WTC11 (cell line): ENCODE measurements around the gene ABCA3. TPM values are rescaled to one million over a fixed set of nuclear protein-coding genes. Genes with fewer than 3 reads are reported as not detected.
A peak's percentile ranks its signal among the peaks of the same experiment; 100 is the strongest.

Experiments
- ATAC-seq: fragments of 200-7000 bp; cut with Tn5 transposase; 2 replicates; pipeline ENCODE4 v1.10.0; 2021; ENCODE audit warnings: mild to moderate bottlenecking, moderate library complexity
- Bru-seq: library from RNA; stranded (reverse); fragments of 400-500 nt; gene quantifications from one replicate; lab custom pipeline; 2021; lab: Mats Ljungman, UMichigan
- CTCF ChIA-PET: fragments of 300-600 bp; sonication (Branson Sonifier 250); formaldehyde crosslinking; loops from one replicate; lab custom pipeline; 2021; ENCODE audit warnings: antibody characterized with exemption; lab: Charles Lee
- POLR2A ChIA-PET: fragments of 350-600 bp; sonication (Branson Sonifier 250); formaldehyde crosslinking; loops from one replicate; lab custom pipeline; 2021; ENCODE audit warnings: antibody characterized with exemption; lab: Charles Lee
- DNase-seq: peaks from one replicate; pipeline ENCODE4 v3.0.0; 2021; ENCODE audit warnings: low spot score
- H3K27ac Mint-ChIP-seq: 2 replicates; pipeline ENCODE4 v1.8.0; 2021; ENCODE audit warnings: mixed read lengths
- H3K27me3 Mint-ChIP-seq: 2 replicates; pipeline ENCODE4 v1.8.0; 2021; ENCODE audit warnings: low read depth, mild to moderate bottlenecking, moderate library complexity, mixed read lengths
- H3K36me3 Mint-ChIP-seq: 2 replicates; pipeline ENCODE4 v1.8.0; 2021; ENCODE audit warnings: mixed read lengths
- H3K4me1 Mint-ChIP-seq: 2 replicates; pipeline ENCODE4 v1.8.0; 2022; ENCODE audit warnings: mixed read lengths
- H3K4me3 Mint-ChIP-seq: 2 replicates; pipeline ENCODE4 v1.8.0; 2021; ENCODE audit warnings: mild to moderate bottlenecking, moderate library complexity, mixed read lengths
- H3K9me3 Mint-ChIP-seq: 2 replicates; pipeline ENCODE4 v1.8.0; 2021; ENCODE audit warnings: mixed read lengths
- ARID4B ChIP-seq: sonication (generic); formaldehyde crosslinking; IDR thresholded peaks from 2 replicates; pipeline ENCODE4 v1.8.0; 2023; ENCODE audit warnings: missing genetic modification reagents, mild to moderate bottlenecking, borderline replicate concordance
- ATF6 ChIP-seq: sonication (generic); formaldehyde crosslinking; IDR thresholded peaks from 2 replicates; pipeline ENCODE4 v1.8.1; 2023; ENCODE audit warnings: mild to moderate bottlenecking, missing genetic modification reagents
- ELF4 ChIP-seq: sonication (generic); formaldehyde crosslinking; IDR thresholded peaks from 2 replicates; pipeline ENCODE4 v1.8.1; 2022; ENCODE audit warnings: low read depth, mild to moderate bottlenecking, moderate library complexity, missing genetic modification reagents
- ERG ChIP-seq: fragments of 250-450 bp; sonication (Bioruptor Pico); IDR thresholded peaks from 2 replicates; pipeline ENCODE4 v1.8.0; 2021; ENCODE audit warnings: mild to moderate bottlenecking
- ESRRA ChIP-seq: sonication (generic); formaldehyde crosslinking; IDR thresholded peaks from 2 replicates; pipeline ENCODE4 v1.8.1; 2022; ENCODE audit warnings: mild to moderate bottlenecking, missing genetic modification reagents, borderline replicate concordance
- ETV6 ChIP-seq: sonication (generic); formaldehyde crosslinking; IDR thresholded peaks from 2 replicates; pipeline ENCODE4 v1.8.1; 2022; ENCODE audit warnings: mild to moderate bottlenecking, missing genetic modification reagents
- FOXP1 ChIP-seq: sonication (generic); formaldehyde crosslinking; IDR thresholded peaks from 2 replicates; pipeline ENCODE4 v1.8.0; 2022; ENCODE audit warnings: missing genetic modification reagents, mild to moderate bottlenecking, moderate library complexity, borderline replicate concordance
- GABPB1 ChIP-seq: sonication (generic); formaldehyde crosslinking; IDR thresholded peaks from 2 replicates; pipeline ENCODE4 v1.8.1; 2023; ENCODE audit warnings: mild to moderate bottlenecking, missing genetic modification reagents
- GTF2I ChIP-seq: fragments of 250-450 bp; sonication (Bioruptor Pico); conservative IDR thresholded peaks from 2 replicates; pipeline ENCODE4 v1.4.0; 2021; ENCODE audit warnings: mild to moderate bottlenecking
- IRF1 ChIP-seq: sonication (generic); formaldehyde crosslinking; IDR thresholded peaks from 2 replicates; pipeline ENCODE4 v1.8.0; 2023; ENCODE audit warnings: missing genetic modification reagents
- JUN ChIP-seq: sonication (generic); formaldehyde crosslinking; IDR thresholded peaks from 2 replicates; pipeline ENCODE4 v1.8.0; 2023; ENCODE audit warnings: mild to moderate bottlenecking, missing genetic modification reagents
- NR2C2 ChIP-seq: sonication (generic); formaldehyde crosslinking; IDR thresholded peaks from 2 replicates; pipeline ENCODE4 v1.8.0; 2022; ENCODE audit warnings: mild to moderate bottlenecking, missing genetic modification reagents
- RELA ChIP-seq: sonication (generic); formaldehyde crosslinking; IDR thresholded peaks from 2 replicates; pipeline ENCODE4 v1.8.1; 2022; ENCODE audit warnings: missing genetic modification reagents, mild to moderate bottlenecking, borderline replicate concordance
- TP53 ChIP-seq: sonication (generic); formaldehyde crosslinking; IDR thresholded peaks from 2 replicates; pipeline ENCODE4 v1.8.1; 2023; ENCODE audit warnings: mild to moderate bottlenecking, missing genetic modification reagents
- ZNF138 ChIP-seq: sonication (generic); formaldehyde crosslinking; conservative IDR thresholded peaks from 2 replicates; pipeline ENCODE4 v1.8.1; 2022; ENCODE audit warnings: mild to moderate bottlenecking, moderate library complexity, missing genetic modification reagents
- ZNF423 ChIP-seq: fragments of 250-450 bp; sonication (Bioruptor Pico); IDR thresholded peaks from 2 replicates; pipeline ENCODE4 v2.1.2; 2022; ENCODE audit warnings: mild to moderate bottlenecking, moderate library complexity
- ZNF425 ChIP-seq: fragments of 250-450 bp; sonication (Bioruptor Pico); conservative IDR thresholded peaks from 2 replicates; pipeline ENCODE4 v1.9.0; 2021; ENCODE audit warnings: mild to moderate bottlenecking
- ZNF671 ChIP-seq: fragments of 250-450 bp; sonication (Bioruptor Pico); IDR thresholded peaks from 2 replicates; pipeline ENCODE4 v1.8.0; 2021; ENCODE audit warnings: mild to moderate bottlenecking
- long read RNA-seq, 3 experiments: library from RNA in 1 of 3; library from capped mRNA in 1 of 3; library from polyadenylated mRNA in 1 of 3; unstranded in 2 of 3; stranded (forward) in 1 of 3; transcript quantifications; one replicate each; pipeline ENCODE4 v2.0.0, GENCODE V29; 2021
- total RNA-seq: library from RNA; stranded (reverse); gene quantifications from 3 replicates; pipeline ENCODE4 v1.2.3, GENCODE V29; 2021
- TF ChIP-seq, protein P1 (sequence below): sonication (generic); formaldehyde crosslinking; IDR thresholded peaks from 2 replicates; pipeline ENCODE4 v1.8.0; 2022; ENCODE audit warnings: mild to moderate bottlenecking, missing genetic modification reagents
- TF ChIP-seq, protein P2 (sequence below): sonication (generic); formaldehyde crosslinking; IDR thresholded peaks from 2 replicates; pipeline ENCODE4 v1.8.0; 2022; ENCODE audit warnings: mild to moderate bottlenecking, missing genetic modification reagents
- TF ChIP-seq, protein P3 (sequence below): fragments of 250-450 bp; sonication (Bioruptor Pico); IDR thresholded peaks from 2 replicates; pipeline ENCODE4 v1.9.0; 2021; ENCODE audit warnings: mild to moderate bottlenecking

The ABCA3 gene
- 12.1 to 16.8 TPM (median 15.9 TPM) in 3 replicates for total RNA-seq
- Bru-seq, nascent RNA, result percentile 34 among the genes with signal in this experiment
- long read RNA-seq, experiment 1, full-length matches to known transcripts, result 13 of 37 reads
- long read RNA-seq, experiment 1, partial matches to known transcripts, result 14 of 37 reads
- long read RNA-seq, experiment 1, other reads (novel, unspliced or antisense), result 10 of 37 reads
- long read RNA-seq, experiment 2, partial matches to known transcripts, result 10 of 17 reads
- long read RNA-seq, experiment 2, other reads (novel, unspliced or antisense), result 7 of 17 reads
- long read RNA-seq, experiment 3, result 0 reads

- peaks cover 8% of the 10 kb centered on the region; the same call in 1 of the 2 replicates for H3K36me3 Mint-ChIP-seq
- ChIA-PET CTCF (interaction anchor here (0.5 to 1.4 kb wide), 21 partner anchors 10 to 730 kb away, joined by 3 to 7 read pairs (median 4); partner anchors contain the start of gene TEDC2), POLR2A (interaction anchor here (1.0 kb wide), 1 partner anchor 89 kb away, joined by 4 read pairs; the partner anchor contains the start of gene ECI1)
- H3K27me3 Mint-ChIP-seq, result peaks cover 66% of the 10 kb centered on the region
- H3K4me1 Mint-ChIP-seq, result peaks cover 8% of the 10 kb centered on the region
- ATAC-seq (peak; percentile 91), DNase-seq (peak; percentile 99)
- H3K4me3 Mint-ChIP-seq, result peak within 1 kb of the TSS; percentile 70
- H3K27ac Mint-ChIP-seq, result no peak within 1 kb of the TSS
- H3K9me3 Mint-ChIP-seq, result no peaks in the 10 kb centered on the region
- peak; percentile 99 for TF ChIP-seq RELA (CRISPR knock-in tag)
- peak; percentile 100 for TF ChIP-seq TP53 (CRISPR knock-in tag)
- peak; percentile 90 for TF ChIP-seq GABPB1
- TF ChIP-seq, protein P1, sequence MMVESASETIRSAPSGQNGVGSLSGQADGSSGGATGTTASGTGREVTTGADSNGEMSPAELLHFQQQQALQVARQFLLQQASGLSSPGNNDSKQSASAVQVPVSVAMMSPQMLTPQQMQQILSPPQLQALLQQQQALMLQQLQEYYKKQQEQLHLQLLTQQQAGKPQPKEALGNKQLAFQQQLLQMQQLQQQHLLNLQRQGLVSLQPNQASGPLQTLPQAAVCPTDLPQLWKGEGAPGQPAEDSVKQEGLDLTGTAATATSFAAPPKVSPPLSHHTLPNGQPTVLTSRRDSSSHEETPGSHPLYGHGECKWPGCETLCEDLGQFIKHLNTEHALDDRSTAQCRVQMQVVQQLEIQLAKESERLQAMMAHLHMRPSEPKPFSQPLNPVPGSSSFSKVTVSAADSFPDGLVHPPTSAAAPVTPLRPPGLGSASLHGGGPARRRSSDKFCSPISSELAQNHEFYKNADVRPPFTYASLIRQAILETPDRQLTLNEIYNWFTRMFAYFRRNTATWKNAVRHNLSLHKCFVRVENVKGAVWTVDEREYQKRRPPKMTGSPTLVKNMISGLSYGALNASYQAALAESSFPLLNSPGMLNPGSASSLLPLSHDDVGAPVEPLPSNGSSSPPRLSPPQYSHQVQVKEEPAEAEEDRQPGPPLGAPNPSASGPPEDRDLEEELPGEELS, result peak; percentile 99
- TF ChIP-seq FOXP1 (CRISPR knock-in tag), result peak; percentile 100
- TF ChIP-seq, protein P2, sequence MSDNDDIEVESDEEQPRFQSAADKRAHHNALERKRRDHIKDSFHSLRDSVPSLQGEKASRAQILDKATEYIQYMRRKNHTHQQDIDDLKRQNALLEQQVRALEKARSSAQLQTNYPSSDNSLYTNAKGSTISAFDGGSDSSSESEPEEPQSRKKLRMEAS, result peak; percentile 100
- no peak for TF ChIP-seq ZNF425 (CRISPR knock-in tag)
- TF ChIP-seq, protein P3, sequence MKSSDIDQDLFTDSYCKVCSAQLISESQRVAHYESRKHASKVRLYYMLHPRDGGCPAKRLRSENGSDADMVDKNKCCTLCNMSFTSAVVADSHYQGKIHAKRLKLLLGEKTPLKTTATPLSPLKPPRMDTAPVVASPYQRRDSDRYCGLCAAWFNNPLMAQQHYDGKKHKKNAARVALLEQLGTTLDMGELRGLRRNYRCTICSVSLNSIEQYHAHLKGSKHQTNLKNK (CRISPR knock-in tag), result no peak
- no peak for TF ChIP-seq ZNF671 (CRISPR knock-in tag)
- peak; percentile 99 for TF ChIP-seq ZNF138 (CRISPR knock-in tag)
- no peak for TF ChIP-seq ATF6 (CRISPR knock-in tag)
- TF ChIP-seq ERG (CRISPR knock-in tag), result peak; percentile 77; the same call in 1 of the 2 replicates
- TF ChIP-seq ARID4B (CRISPR knock-in tag), result peak; percentile 100
- peak; percentile 98 for TF ChIP-seq ESRRA (CRISPR knock-in tag)
- no peak for TF ChIP-seq ZNF423 (CRISPR knock-in tag)
- TF ChIP-seq ELF4 (CRISPR knock-in tag), result peak; percentile 98
- peak; percentile 98 for TF ChIP-seq JUN (CRISPR knock-in tag)
- TF ChIP-seq ETV6 (CRISPR knock-in tag), result peak; percentile 100
- peak; percentile 99 for TF ChIP-seq IRF1 (CRISPR knock-in tag)
- peak; percentile 91 for TF ChIP-seq NR2C2 (CRISPR knock-in tag)
- no peak for TF ChIP-seq GTF2I
These were observed at the start of gene ABCA3 for GRCh38 chr16:2340564-2341455. ABCA3 (minus strand) TSS chr16:2340728; CDS start chr16:2326466, 14,262 bp downstream.
